ENCODE data around the gene TMEM139. TPM values are rescaled to one million over a fixed set of nuclear protein-coding genes. Genes with fewer than 3 reads are reported as not detected.

TMEM139 gene
- total RNA-seq, 4 donors from 2014 or later = 46.4 to 127 (median 52.2) TPM

GRCh38 chr7:143247372-143247771 is 37.4 kb upstream of the TMEM139 start:
- H3K36me3 ChIP-seq = no peaks in the 10 kb centered on the region
- no peaks in the 10 kb centered on the region for H3K27me3 ChIP-seq
- H3K4me1 ChIP-seq = peaks cover 0 to 43% (median 19%) of the 10 kb centered on the region in 4 donors
- TF ChIP-seq POLR2AphosphoS5 (IDR thresholded peaks at IDR 0.05) (no peak), POLR2A (IDR thresholded peaks at IDR 0.05) (no peak), CTCF (IDR thresholded peaks at IDR 0.05) (no peak), EP300 (IDR thresholded peaks at IDR 0.05; ENCODE audit: low read depth) (no peak)
- intact Hi-C loops (cut with DNase I; ENCODE audit: low total_unique reads) (no loop called here), in situ Hi-C loops (cut with MboI; ENCODE audit: low pct_ligation_motif_present in 1 of 4, low pct_unique_long_range_greater_than_20kb in 1 of 4, low sequenced_read_pairs in 3 of 4) (loop anchor here in 2 of 4 donors (10.0 kb wide), 3 partner anchors 57 to 167 kb away; partner anchors contain the start of gene EPHA1 (in 1 of the 2))
- H3K9me3 ChIP-seq = no peaks in the 10 kb centered on the region
- H3K27ac ChIP-seq = no peak overlapping the region
- WGBS, 2 donors (ENCODE audit: low coverage in 1 of 2) = 54 to 85% methylated on average over 1 of the region's 1 CpG
- H3K4me3 ChIP-seq = no peak overlapping the region
- no peak for DNase-seq

- peak overlapping the region in 1 of 4 donors; percentile 34 for H3K27ac ChIP-seq
- no peaks in the 10 kb centered on the region for H3K27me3 ChIP-seq
- intact Hi-C loops (cut with DNase I; ENCODE audit: low total_unique reads) = no loop called here
- H3K9me3 ChIP-seq = no peaks in the 10 kb centered on the region
- no peaks in the 10 kb centered on the region for H3K36me3 ChIP-seq
- in situ Hi-C loops (cut with MboI; ENCODE audit: low pct_ligation_motif_present in 1 of 4, low pct_unique_long_range_greater_than_20kb in 1 of 4, low sequenced_read_pairs in 3 of 4) = loop anchor here in 2 of 4 donors (10.0 kb wide), 3 partner anchors 56 to 166 kb away; partner anchors contain the start of gene EPHA1 (in 1 of the 2)
- DNase-seq = peak; percentile 32
- 91% methylated on average over 2 of the region's 2 CpGs; no CpG with 5 or more reads in 1 of the 2 donors for WGBS, 2 donors (ENCODE audit: low coverage in 1 of 2)
- H3K4me3 ChIP-seq = no peak overlapping the region
- H3K4me1 ChIP-seq = peaks cover 0 to 34% (median 16%) of the 10 kb centered on the region in 4 donors
- TF ChIP-seq EP300 (IDR thresholded peaks at IDR 0.05; ENCODE audit: low read depth) (no peak), CTCF (IDR thresholded peaks at IDR 0.05) (no peak), POLR2A (IDR thresholded peaks at IDR 0.05) (no peak), POLR2AphosphoS5 (IDR thresholded peaks at IDR 0.05) (no peak)
Observed at GRCh38 chr7:143248761-143249354, 35.9 kb upstream of the TMEM139 start.

GRCh38 chr7:143250199-143250598 is 34.6 kb upstream of the TMEM139 start:
- Histone ChIP-seq H3K27me3 (no peaks in the 10 kb centered on the region), H3K4me1 (peaks cover 0 to 22% (median 12%) of the 10 kb centered on the region in 4 donors), H3K9me3 (no peaks in the 10 kb centered on the region), H3K27ac (no peak overlapping the region), H3K36me3 (no peaks in the 10 kb centered on the region), H3K4me3 (no peak overlapping the region)
- intact Hi-C loops (cut with DNase I; ENCODE audit: low total_unique reads) (no loop called here), in situ Hi-C loops (cut with MboI; ENCODE audit: low pct_ligation_motif_present in 1 of 4, low pct_unique_long_range_greater_than_20kb in 1 of 4, low sequenced_read_pairs in 3 of 4) (no loop called here)
- DNase-seq = no peak
- TF ChIP-seq POLR2AphosphoS5 (IDR thresholded peaks at IDR 0.05) = no peak
- no peak for TF ChIP-seq CTCF (IDR thresholded peaks at IDR 0.05)
- no peak for TF ChIP-seq EP300 (IDR thresholded peaks at IDR 0.05; ENCODE audit: low read depth)
- TF ChIP-seq POLR2A (IDR thresholded peaks at IDR 0.05) = no peak

GRCh38 chr7:143250822-143251221 is 33.9 kb upstream of the TMEM139 start:
- in situ Hi-C loops (cut with MboI; ENCODE audit: low pct_ligation_motif_present in 1 of 4, low pct_unique_long_range_greater_than_20kb in 1 of 4, low sequenced_read_pairs in 3 of 4) = no loop called here
- intact Hi-C loops (cut with DNase I; ENCODE audit: low total_unique reads) = no loop called here
- H3K36me3 ChIP-seq = no peaks in the 10 kb centered on the region
- H3K9me3 ChIP-seq = no peaks in the 10 kb centered on the region
- no peak for TF ChIP-seq POLR2AphosphoS5 (IDR thresholded peaks at IDR 0.05)
- no peak for TF ChIP-seq POLR2A (IDR thresholded peaks at IDR 0.05)
- TF ChIP-seq EP300 (IDR thresholded peaks at IDR 0.05; ENCODE audit: low read depth) = no peak
- no peak for TF ChIP-seq CTCF (IDR thresholded peaks at IDR 0.05)
- no peak overlapping the region for H3K27ac ChIP-seq
- no peaks in the 10 kb centered on the region for H3K27me3 ChIP-seq
- H3K4me3 ChIP-seq = no peak overlapping the region
- H3K4me1 ChIP-seq = peaks cover 0 to 17% (median 9%) of the 10 kb centered on the region in 4 donors
- no peak for DNase-seq
- WGBS, 2 donors (ENCODE audit: low coverage in 1 of 2) = 80 to 82% methylated on average over 1 of the region's 1 CpG

Data from transverse colon (tissue), 4 donors.